Adrenal gland (tissue), 12 donors: Measurements from ENCODE around the gene MVB12B. TPM values are rescaled to one million over a fixed set of nuclear protein-coding genes. Genes with fewer than 3 reads are reported as not detected.
A peak's percentile ranks its signal among the peaks of the same experiment; 100 is the strongest.

ENCODE experiments used
- DNase-seq, 7 donors: peaks; one replicate each; pipeline ENCODE4 v3.0.0-alpha.2; 2019 to 2020
- H3K27ac ChIP-seq, 5 donors: fragments of 200-600 bp; sonication (generic) in 4 of 5; 1 replicate in 3 of 5; 2 replicates in 2 of 5; pipeline versions ENCODE4 v1.5.1 to v1.8.0; 2016 to 2020; ENCODE audit warnings: mild to moderate bottlenecking in 1 of 5
- H3K27me3 ChIP-seq: fragments of 200-600 bp; 2 replicates; pipeline ENCODE4 v1.8.0; 2021
- H3K36me3 ChIP-seq, 2 donors: fragments of 200-600 bp; replicated peaks in 1 of 2; 1 replicate in 1 of 2; 2 replicates in 1 of 2; pipeline versions ENCODE4 v1.5.1 to v1.8.0; 2018 to 2022
- H3K4me1 ChIP-seq, 2 donors: fragments of 200-600 bp; replicated peaks in 1 of 2; 1 replicate in 1 of 2; 2 replicates in 1 of 2; pipeline versions ENCODE4 v1.5.1 to v1.8.0; 2018 to 2021
- H3K4me3 ChIP-seq, 4 donors: fragments of 200-600 bp; sonication (generic) in 3 of 4; one replicate each; pipeline ENCODE4 v1.5.1; 2016 to 2018
- H3K9me3 ChIP-seq, 3 donors: fragments of 200-600 bp; sonication (generic) in 1 of 3; replicated peaks in 1 of 3; 1 replicate in 2 of 3; 2 replicates in 1 of 3; pipeline versions ENCODE4 v1.5.1 to v1.8.0; 2016 to 2021
- POLR2A ChIP-seq, 2 donors: fragments of 450-650 bp; IDR thresholded peaks; one replicate each; pipeline ENCODE4 v1.6.1; 2017; ENCODE audit warnings: antibody characterized with exemption in 2 of 2, mild to moderate bottlenecking in 2 of 2, moderate library complexity in 1 of 2
- WGBS, 4 donors: extraction: QIAGEN DNeasy Blood & Tissue Kit in 2 of 4; methylation state at CpG; one replicate each; pipeline versions ENCODE4 v1.1.5 to v1.1.7; 2013 to 2017; 5-methylcytosine and 5-hydroxymethylcytosine counted together
- intact Hi-C, 2 donors: fragments of 100-400 bp; cut with DNase I; formaldehyde crosslinking; loops; one replicate each; pipeline versions ENCODE4 v1.14.1 to v1.15.0; 2022 to 2023
- polyA plus RNA-seq, 3 donors: library from polyadenylated mRNA; stranded (reverse); fragments of 200-250 nt in 2 of 3; fragments of 350-450 nt in 1 of 3; fragmentation: Illumina TruSeq in 1 of 3; extraction: RNeasy Lipid Tissue Mini Kit (QIAGEN cat#74804) in 1 of 3; gene quantifications; one replicate each; pipeline ENCODE4 v1.2.3, GENCODE V29; 2013 to 2014
- total RNA-seq, 9 donors: library from RNA; depleted of rRNA in 4 of 9; stranded (reverse); fragments of >200 nt in 4 of 9; fragments of 120-200 nt in 1 of 9; fragmentation: NEBNext Ultra II Directional in 1 of 9; extraction: Animal tissue kit (Norgen Biotek cat#: 25700) in 1 of 9; gene quantifications; one replicate each; pipeline versions ENCODE4 v1.1.0 to v1.2.4, GENCODE V29; 2013 to 2023
- TF ChIP-seq, protein P1 (sequence below), 6 experiments: fragments of 450-650 bp in 4 of 6; fragments of 200-600 bp in 2 of 6; sonication (generic) in 1 of 6; IDR thresholded peaks; 1 replicate in 5 of 6; 2 replicates in 1 of 6; pipeline versions ENCODE4 v1.5.1 to v1.8.0; 2016 to 2021; ENCODE audit warnings: antibody characterized with exemption in 6 of 6, mild to moderate bottlenecking in 2 of 6, moderate library complexity in 1 of 6
- donor health status: healthy with polysubstance abuse.
- donor health status: Bipolar disorder and iron deficiency.
- donor health status: DM: yes; HTN: yes; CAD: no.
- donor health status: DM: no; HTN: no; CAD: no.
- donor health status: DM: no; HTN: no; CAD: no.
- donor health status: DM: yes; HTN: yes; CAD: no.

The MVB12B gene
- total and polyA plus RNA-seq, 12 donors = 3.7 to 20.5 (median 12.8) TPM

DNA sequence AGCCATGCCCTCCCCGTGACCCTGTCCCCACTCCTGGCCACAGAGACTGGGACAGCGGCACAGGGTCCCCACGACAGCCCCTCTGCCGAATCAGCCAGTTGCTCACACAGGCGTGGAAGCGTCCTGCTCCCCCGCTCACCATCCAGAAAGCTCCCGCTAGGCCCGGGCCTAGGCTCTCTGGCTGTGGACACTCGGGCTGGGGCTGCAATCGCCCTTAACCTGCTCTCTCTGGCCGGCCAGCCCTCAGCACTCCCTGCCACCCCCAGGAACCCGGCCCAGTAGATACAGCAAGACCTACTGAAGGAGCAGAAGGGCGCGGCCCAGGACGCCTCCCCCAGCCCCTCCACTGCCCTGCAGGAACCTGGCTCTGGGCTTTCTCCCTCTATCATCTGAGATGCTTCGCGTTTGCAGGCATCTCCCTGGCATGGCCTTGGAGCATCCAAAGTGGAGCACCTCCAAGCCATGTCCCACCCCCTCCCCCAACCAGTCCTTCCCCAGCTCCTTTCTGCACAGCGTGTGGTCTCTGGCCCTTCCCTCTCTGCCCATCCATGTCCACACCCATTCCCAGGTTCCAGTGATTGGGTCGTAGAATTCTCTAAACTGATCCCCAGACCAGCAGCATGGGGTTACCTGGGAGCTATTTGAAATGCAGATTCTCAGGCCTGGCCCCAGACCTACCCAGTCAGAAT lies 173.4 kb downstream of the MVB12B start:
- no peaks in the 10 kb centered on the region for H3K27me3 ChIP-seq
- intact Hi-C loops = loop anchor here (2.0 to 10.0 kb wide), 5 partner anchors 57 to 282 kb away; no protein-coding TSS in a partner anchor
- H3K36me3 ChIP-seq = peaks cover 0 to 13% of the 10 kb centered on the region in 2 donors
- peaks cover 0 to 16% of the 10 kb centered on the region in 2 donors for H3K4me1 ChIP-seq
- H3K4me3 ChIP-seq = peak overlapping the region in 1 of 4 donors; percentile 45
- TF ChIP-seq POLR2A (IDR thresholded peaks at IDR 0.05) = no peak
- no peaks in the 10 kb centered on the region for H3K9me3 ChIP-seq
- DNase-seq = no peak
- peak overlapping the region in 1 of 5 donors; percentile 15 for H3K27ac ChIP-seq
- WGBS, 4 donors = 41 to 56% (median 49%) methylated on average over 14 to 20 of the region's 20 CpGs

DNA sequence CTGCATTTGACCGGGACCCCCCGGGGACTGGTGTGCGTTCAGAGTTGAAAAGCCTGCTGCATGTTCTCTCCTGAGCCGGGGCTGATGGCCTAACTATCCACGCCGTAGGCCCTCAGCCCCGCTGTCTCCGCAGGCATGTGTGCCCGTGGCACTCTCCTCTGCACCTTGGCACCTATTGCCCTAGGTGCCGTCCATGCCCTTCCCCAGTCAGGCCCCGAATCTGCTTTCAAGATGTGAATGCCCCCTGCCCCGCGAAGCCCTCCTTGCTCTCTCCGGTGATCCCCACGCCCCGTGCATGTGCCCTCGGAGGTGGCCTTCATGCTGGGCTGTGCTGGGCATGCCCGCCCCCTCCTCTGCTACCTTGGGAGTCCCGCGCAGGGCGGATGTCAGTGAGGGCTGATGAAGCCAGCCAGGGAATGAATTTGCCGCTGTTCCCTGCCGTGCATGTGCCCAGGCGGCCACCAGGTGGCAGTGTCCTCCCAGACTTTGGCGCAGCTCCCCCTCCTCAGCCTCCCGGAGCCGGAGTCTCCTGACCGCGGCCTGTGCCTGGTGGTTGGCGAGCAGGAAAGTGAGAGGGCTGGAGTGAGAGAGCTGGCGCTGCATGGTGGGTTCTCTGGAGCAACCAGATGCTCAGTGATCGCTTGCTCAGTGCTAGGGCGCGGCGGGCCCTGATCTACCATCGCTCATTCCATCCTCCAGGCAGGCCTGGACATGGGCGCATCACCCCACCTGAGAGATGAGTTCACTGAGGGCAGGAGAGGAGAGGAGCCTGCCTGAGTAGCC lies 174.2 kb downstream of the MVB12B start:
- H3K4me1 ChIP-seq = peaks cover 0 to 16% of the 10 kb centered on the region in 2 donors
- H3K27me3 ChIP-seq = no peaks in the 10 kb centered on the region
- peaks cover 0 to 13% of the 10 kb centered on the region in 2 donors for H3K36me3 ChIP-seq
- WGBS, 4 donors = 26 to 56% (median 30%) methylated on average over 10 to 37 of the region's 37 CpGs
- no peak overlapping the region for H3K4me3 ChIP-seq
- no peak overlapping the region for H3K27ac ChIP-seq
- no peaks in the 10 kb centered on the region for H3K9me3 ChIP-seq
- intact Hi-C loops = loop anchor here (2.0 to 5.0 kb wide), 3 partner anchors 56 to 282 kb away; no protein-coding TSS in a partner anchor
- TF ChIP-seq POLR2A (IDR thresholded peaks at IDR 0.05) = no peak
- TF ChIP-seq, protein P1, sequence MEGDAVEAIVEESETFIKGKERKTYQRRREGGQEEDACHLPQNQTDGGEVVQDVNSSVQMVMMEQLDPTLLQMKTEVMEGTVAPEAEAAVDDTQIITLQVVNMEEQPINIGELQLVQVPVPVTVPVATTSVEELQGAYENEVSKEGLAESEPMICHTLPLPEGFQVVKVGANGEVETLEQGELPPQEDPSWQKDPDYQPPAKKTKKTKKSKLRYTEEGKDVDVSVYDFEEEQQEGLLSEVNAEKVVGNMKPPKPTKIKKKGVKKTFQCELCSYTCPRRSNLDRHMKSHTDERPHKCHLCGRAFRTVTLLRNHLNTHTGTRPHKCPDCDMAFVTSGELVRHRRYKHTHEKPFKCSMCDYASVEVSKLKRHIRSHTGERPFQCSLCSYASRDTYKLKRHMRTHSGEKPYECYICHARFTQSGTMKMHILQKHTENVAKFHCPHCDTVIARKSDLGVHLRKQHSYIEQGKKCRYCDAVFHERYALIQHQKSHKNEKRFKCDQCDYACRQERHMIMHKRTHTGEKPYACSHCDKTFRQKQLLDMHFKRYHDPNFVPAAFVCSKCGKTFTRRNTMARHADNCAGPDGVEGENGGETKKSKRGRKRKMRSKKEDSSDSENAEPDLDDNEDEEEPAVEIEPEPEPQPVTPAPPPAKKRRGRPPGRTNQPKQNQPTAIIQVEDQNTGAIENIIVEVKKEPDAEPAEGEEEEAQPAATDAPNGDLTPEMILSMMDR (IDR thresholded peaks at IDR 0.05) = peak; percentile 88 to 96 (median 94)
- DNase-seq = peak; percentile 59 to 92 (median 75)

DNA sequence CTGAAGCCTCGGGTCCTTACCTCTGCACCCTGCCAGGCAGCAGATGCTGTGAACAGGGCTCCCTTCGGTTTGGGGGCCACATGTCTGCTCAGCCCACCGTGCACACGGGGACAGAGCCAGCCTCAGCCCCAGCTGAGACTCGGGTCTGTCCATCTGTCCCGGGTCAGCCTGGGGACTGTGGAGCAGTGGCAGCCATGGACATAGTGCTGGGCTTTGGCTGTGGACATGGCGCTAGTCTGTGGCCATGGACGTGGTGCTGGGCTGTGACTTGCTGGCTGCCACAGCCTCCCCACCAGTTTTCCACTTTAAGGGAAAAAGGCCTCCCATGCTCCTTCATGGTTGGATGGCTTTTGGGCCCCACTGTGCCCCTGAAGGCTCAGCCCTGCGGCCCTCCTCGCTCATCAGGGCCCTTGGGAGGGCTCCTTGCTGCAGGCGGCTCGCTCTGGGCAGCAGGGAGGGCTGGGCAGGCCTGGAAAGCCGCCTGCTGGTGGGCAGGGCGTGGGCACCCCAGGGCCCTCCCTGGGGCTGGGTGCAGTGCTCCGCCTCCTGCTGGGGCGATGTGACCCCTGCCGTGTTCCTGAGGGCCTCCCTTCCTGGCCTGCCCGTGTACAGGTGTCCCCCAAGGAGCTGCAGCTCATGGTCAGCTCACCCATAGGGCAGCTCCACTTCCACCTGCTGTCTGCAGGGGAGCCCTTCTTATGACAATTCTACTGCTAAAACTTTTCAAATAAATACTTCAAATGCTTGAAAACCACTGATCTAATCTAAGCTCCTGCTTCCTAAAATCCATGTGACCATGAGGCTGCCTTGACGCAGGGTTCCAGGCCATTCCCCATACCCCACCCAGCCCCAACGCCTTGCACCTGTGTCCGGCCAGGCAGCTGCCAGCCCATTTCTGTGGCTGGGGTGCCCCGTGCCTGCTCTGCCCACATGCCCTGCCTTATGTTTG lies 175.0 kb downstream of the MVB12B start:
- intact Hi-C loops = loop anchor here (2.0 to 5.0 kb wide), 3 partner anchors 55 to 281 kb away; no protein-coding TSS in a partner anchor
- Histone ChIP-seq H3K27me3 (no peaks in the 10 kb centered on the region), H3K4me1 (peaks cover 0 to 16% of the 10 kb centered on the region in 2 donors), H3K4me3 (no peak overlapping the region), H3K9me3 (no peaks in the 10 kb centered on the region), H3K36me3 (peaks cover 0 to 13% of the 10 kb centered on the region in 2 donors), H3K27ac (no peak overlapping the region)
- WGBS, 4 donors = 68 to 92% (median 87%) methylated on average over 7 to 22 of the region's 22 CpGs
- no peak for TF ChIP-seq POLR2A (IDR thresholded peaks at IDR 0.05)
- TF ChIP-seq, protein P1 (IDR thresholded peaks at IDR 0.05) = no peak
- no peak for DNase-seq
